K562 (cell line): Measurements from ENCODE around the gene FOXN3. TPM values are rescaled to one million over a fixed set of nuclear protein-coding genes. Genes with fewer than 3 reads are reported as not detected.

ENCODE experiments used
- ATAC-seq: fragments of 200-7000 bp; cut with Tn5 transposase; 3 replicates; pipeline ENCODE4 v1.9.1; 2020; ENCODE audit warnings: moderate library complexity
- BruUV-seq: library from RNA; stranded (reverse); fragments of 400-500 nt; replicated peaks from 2 replicates; lab custom pipeline; 2021; lab: Mats Ljungman, UMichigan
- CTCF ChIA-PET: fragments of 300-600 bp; formaldehyde crosslinking; extraction: SDS; loops from one replicate; lab custom pipeline; 2021; ENCODE audit warnings: low intra/inter-chr PET ratio; lab: Yijun Ruan, JAX
- POLR2A ChIA-PET: fragments of 300-600, 350-650 bp; sonication (Branson Sonifier 250); formaldehyde crosslinking; extraction: SDS; loops from one replicate; lab custom pipeline; 2021; ENCODE audit warnings: antibody characterized with exemption, inconsistent platforms; lab: Yijun Ruan, JAX
- DNase-seq, 4 experiments: peaks; one replicate each; pipeline versions ENCODE4 v3.0.0 to v3.0.0-alpha.2; 2011 to 2018; ENCODE audit warnings: low spot score in 3 of 4, mixed read lengths in 3 of 4; ENCODE audit errors: extremely low read depth in 1 of 4
- FAIRE-seq: peaks from 2 replicates; lab custom pipeline; 2011; peaks lifted over from hg19 to GRCh38; lab: Jason Lieb, UNC
- H2AFZ ChIP-seq: 2 replicates; pipeline ENCODE4 v1.6.0; 2011; ENCODE audit warnings: low read depth, low read length, control low read depth, inconsistent platforms
- H3K27ac ChIP-seq: fragments of 200-600 bp; 3 replicates; pipeline ENCODE4 v1.8.0; 2011; ENCODE audit warnings: low read depth, mild to moderate bottlenecking, control low read depth, inconsistent platforms, low read length, moderate library complexity, mixed read lengths; ENCODE audit errors: extremely low read depth
- H3K27me3 ChIP-seq, 2 experiments: fragments of 300-600 bp in 1 of 2; 2 replicates in 1 of 2; 3 replicates in 1 of 2; pipeline versions ENCODE4 v1.6.0 to v1.8.0; 2011; ENCODE audit warnings: inconsistent platforms in 2 of 2, low read length in 2 of 2, mild to moderate bottlenecking in 1 of 2, mixed read lengths in 1 of 2, moderate library complexity in 1 of 2; ENCODE audit not compliant: control insufficient read depth in 2 of 2, insufficient read depth in 2 of 2
- H3K36me3 ChIP-seq: fragments of 300-600 bp; 3 replicates; pipeline ENCODE4 v1.8.0; 2011; ENCODE audit warnings: mild to moderate bottlenecking, low read length, inconsistent platforms; ENCODE audit not compliant: control insufficient read depth, insufficient read depth
- H3K4me1 ChIP-seq, 2 experiments: fragments of 200-600 bp in 1 of 2; replicated peaks in 1 of 2; 2 replicates in 1 of 2; 3 replicates in 1 of 2; pipeline versions ENCODE4 v1.5.1 to v1.8.0; 2011; ENCODE audit warnings: inconsistent platforms in 2 of 2, low read length in 2 of 2, mild to moderate bottlenecking in 1 of 2, mixed read lengths in 1 of 2, moderate library complexity in 1 of 2; ENCODE audit not compliant: control insufficient read depth in 2 of 2, insufficient read depth in 2 of 2
- H3K4me2 ChIP-seq: 2 replicates; pipeline ENCODE4 v1.6.1; 2011; ENCODE audit warnings: low read length, control low read depth, inconsistent platforms, mixed read lengths; ENCODE audit not compliant: insufficient read depth
- H3K4me3 ChIP-seq: fragments of 200-600 bp; sonication (generic), shearing (Covaris generic); 2 replicates; pipeline ENCODE4 v1.5.1; 2016; ENCODE audit warnings: control low read depth, inconsistent platforms
- H3K79me2 ChIP-seq: fragments of 200-600 bp; 3 replicates; pipeline ENCODE4 v1.8.0; 2011; ENCODE audit warnings: low read length, inconsistent platforms; ENCODE audit not compliant: control insufficient read depth, insufficient read depth
- H3K9ac ChIP-seq, 2 experiments: 2 replicates each; pipeline versions ENCODE4 v1.6.0 to v1.6.1; 2011; ENCODE audit warnings: low read depth in 2 of 2, low read length in 2 of 2, control low read depth in 1 of 2, inconsistent platforms in 1 of 2, mild to moderate bottlenecking in 1 of 2, mixed read lengths in 1 of 2; ENCODE audit not compliant: insufficient read depth in 1 of 2
- H3K9me1 ChIP-seq: one replicate; pipeline ENCODE4 v1.6.0; 2011; ENCODE audit warnings: inconsistent platforms, mild to moderate bottlenecking, low read length, moderate library complexity; ENCODE audit not compliant: control insufficient read depth, insufficient read depth
- H3K9me3 ChIP-seq: replicated peaks from 2 replicates; pipeline ENCODE4 v1.5.1; 2011; ENCODE audit warnings: low read depth, low read length, inconsistent platforms; ENCODE audit not compliant: control insufficient read depth, insufficient read depth
- H4K20me1 ChIP-seq: replicated peaks from 2 replicates; pipeline ENCODE4 v1.6.1; 2011; ENCODE audit warnings: low read length, inconsistent platforms, mixed read lengths; ENCODE audit not compliant: control insufficient read depth, insufficient read depth
- CTCFL ChIP-seq: IDR thresholded peaks from 2 replicates; pipeline ENCODE4 v1.6.1; 2011; ENCODE audit warnings: borderline replicate concordance, low read depth, mild to moderate bottlenecking, moderate library complexity, low read length; ENCODE audit not compliant: insufficient read depth, poor library complexity, severe bottlenecking
- E2F4 ChIP-seq: sonication (generic); formaldehyde crosslinking; IDR thresholded peaks from 2 replicates; pipeline ENCODE4 v1.8.0; 2022; ENCODE audit warnings: mild to moderate bottlenecking, low read depth, missing genetic modification reagents
- EGR1 ChIP-seq: fragments of 450-650 bp; conservative IDR thresholded peaks from 2 replicates; pipeline ENCODE4 v1.6.1; 2017; ENCODE audit warnings: mild to moderate bottlenecking
- ERF ChIP-seq: fragments of 450-650 bp; formaldehyde crosslinking; IDR thresholded peaks from 2 replicates; pipeline ENCODE4 v1.4.0; 2020; ENCODE audit warnings: mild to moderate bottlenecking, mixed read lengths
- FOXA3 ChIP-seq, 2 experiments: fragments of 450-650 bp in 1 of 2; sonication (generic) in 1 of 2; formaldehyde crosslinking; IDR thresholded peaks in 1 of 2; conservative IDR thresholded peaks in 1 of 2; 2 replicates each; pipeline versions ENCODE4 v1.4.0 to v1.8.0; 2020 to 2022; ENCODE audit warnings: mild to moderate bottlenecking in 2 of 2, missing genetic modification reagents in 1 of 2
- RBM15 ChIP-seq: fragments of 200-400 bp; formaldehyde crosslinking; IDR thresholded peaks from 2 replicates; pipeline ENCODE4 v1.6.1; 2018; ENCODE audit warnings: mild to moderate bottlenecking, low read length, moderate library complexity; ENCODE audit not compliant: insufficient read depth
- SMAD2 ChIP-seq: fragments of 150-350 bp; IDR thresholded peaks from 2 replicates; pipeline ENCODE4 v1.6.1; 2014; ENCODE audit warnings: low read depth, mild to moderate bottlenecking, low read length
- ZNF512 ChIP-seq: IDR thresholded peaks from 2 replicates; pipeline ENCODE4 v1.6.1; 2016; ENCODE audit warnings: missing genetic modification characterization, missing compliant biosample characterization
- WGBS: fragments of 100-300 bp; shearing (Covaris generic); methylation state at CpG from one replicate; pipeline ENCODE4 v1.1.6; 2016; ENCODE audit warnings: low coverage, mixed read lengths; ENCODE audit not compliant: insufficient coverage; ENCODE audit errors: missing lambda C conversion rate; 5-methylcytosine and 5-hydroxymethylcytosine counted together
- in situ Hi-C: fragments of 300-500 bp; cut with MboI; formaldehyde crosslinking; loops from 4 replicates; pipeline ENCODE4 v1.15.0; 2018; ENCODE audit warnings: inconsistent platforms, mixed read lengths
- intact Hi-C: fragments of 100-400 bp; cut with micrococcal nuclease; formaldehyde crosslinking; loops from 2 replicates; pipeline ENCODE4 v1.14.2; 2022
- polyA plus RNA-seq, 8 experiments: library from polyadenylated mRNA; depleted of rRNA in 4 of 8; stranded (reverse) in 5 of 8; unstranded in 3 of 8; fragments of >200 nt; fragmentation: Nextera tagmentation in 2 of 8; fragmentation: Illumina TruSeq in 1 of 8; extraction: Ambion mirVana in 2 of 8; extraction: Trizol in 1 of 8; gene quantifications; 2 replicates each; pipeline versions ENCODE4 v1.2.1 to v1.2.3, GENCODE V29; 2011 to 2014; ENCODE audit warnings: inconsistent platforms in 1 of 8, missing spikeins in 1 of 8
- total RNA-seq, 7 experiments: library from RNA; depleted of rRNA in 6 of 7; stranded (reverse); fragments of >200 nt in 6 of 7; fragmentation: Illumina TruSeq in 2 of 7; extraction: Trizol in 2 of 7; gene quantifications; 2 replicates each; pipeline versions ENCODE4 v1.2.1 to v1.2.3, GENCODE V29; 2011 to 2021; ENCODE audit warnings: low replicate concordance in 1 of 7

The FOXN3 gene
- total and polyA plus RNA-seq, 9 of the 15 experiments (the other 6 are each of a cell fraction or from before 2014, with no cell fraction given) = 0.07 to 1.3 (median 0.40) TPM

GRCh38 chr14:89242652-89243279 lies 174.3 kb downstream of the FOXN3 start:
- Histone ChIP-seq H3K9me3 (no peaks in the 10 kb centered on the region), H3K27ac (no peak overlapping the region), H2AFZ (no peak overlapping the region), H3K79me2 (no peaks in the 10 kb centered on the region), H3K9me1 (no peaks in the 10 kb centered on the region), H3K36me3 (no peaks in the 10 kb centered on the region), H3K4me1 (no peaks in the 10 kb centered on the region), H3K4me2 (no peak overlapping the region), H3K4me3 (no peak overlapping the region), H4K20me1 (no peaks in the 10 kb centered on the region), H3K27me3 (peaks cover 0 to 4% of the 10 kb centered on the region in 2 experiments; a peak in 2 of 5 replicates), H3K9ac (no peak overlapping the region)
- DNase-seq (no peak), ATAC-seq (no peak), FAIRE-seq (no peak)
- ChIA-PET POLR2A (interaction anchor here (0.7 kb wide), 2 partner anchors 10 to 419 kb away, joined by 3 to 5 read pairs; no protein-coding TSS in a partner anchor), CTCF (no interaction called here)
- in situ Hi-C loops (no loop called here), intact Hi-C loops (no loop called here)
- TF ChIP-seq CTCFL (no peak), EGR1 (no peak), FOXA3 (CRISPR knock-in tag; conservative IDR thresholded peaks at IDR 0.05 in 1 of 2, IDR thresholded peaks at IDR 0.05 in 1 of 2) (no peak), RBM15 (no peak), E2F4 (CRISPR knock-in tag) (no peak), ERF (no peak), SMAD2 (no peak), ZNF512 (no peak)
- BruUV-seq = no TSS peak
- 2% methylated on average over 7 of the region's 9 CpGs for WGBS
